ENCODE results near the gene NDUFV2.
A peak's percentile ranks its signal among the peaks of the same experiment; 100 is the strongest.

NDUFV2 gene

GRCh38 chr18:9117980-9118841, 15.7 kb downstream of the NDUFV2 start:
- DNase-seq (ENCODE audit: low read depth in 1 of 2, low spot score in 1 of 2), result no peak

GRCh38 chr18:9120796-9121195, 18.3 kb downstream of the NDUFV2 start:
- DNase-seq (ENCODE audit: low read depth in 1 of 2, low spot score in 1 of 2), result no peak

- no peak for DNase-seq (ENCODE audit: low read depth in 1 of 2, low spot score in 1 of 2)
These were observed 21.0 kb downstream of the NDUFV2 start for GRCh38 chr18:9123520-9123919.

DNA sequence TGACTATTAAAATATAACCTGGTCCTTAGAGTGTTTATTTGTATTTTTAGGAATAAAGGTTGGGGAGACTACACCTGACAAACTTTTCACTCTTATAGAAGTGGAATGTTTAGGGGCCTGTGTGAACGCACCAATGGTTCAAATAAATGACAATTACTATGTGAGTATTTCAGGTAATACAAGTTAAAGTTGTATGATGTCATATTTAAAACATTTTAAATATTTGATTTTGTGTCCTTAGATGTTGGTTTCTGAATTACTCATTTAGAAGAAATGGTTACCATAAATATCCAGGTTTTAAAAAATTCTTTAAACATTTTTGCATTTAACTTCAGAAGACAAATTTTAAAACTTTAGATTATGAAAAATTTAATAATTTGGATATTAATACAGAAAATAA, 22.3 kb downstream of the NDUFV2 start:
- no peak for DNase-seq (ENCODE audit: low read depth in 1 of 2, low spot score in 1 of 2)

GRCh38 chr18:9126337-9126736, 23.8 kb downstream of the NDUFV2 start:
- DNase-seq (ENCODE audit: low read depth in 1 of 2, low spot score in 1 of 2), result no peak

- DNase-seq (ENCODE audit: low read depth in 1 of 2, low spot score in 1 of 2), result no peak
These were observed 27.7 kb downstream of the NDUFV2 start for GRCh38 chr18:9130195-9130594.

DNA sequence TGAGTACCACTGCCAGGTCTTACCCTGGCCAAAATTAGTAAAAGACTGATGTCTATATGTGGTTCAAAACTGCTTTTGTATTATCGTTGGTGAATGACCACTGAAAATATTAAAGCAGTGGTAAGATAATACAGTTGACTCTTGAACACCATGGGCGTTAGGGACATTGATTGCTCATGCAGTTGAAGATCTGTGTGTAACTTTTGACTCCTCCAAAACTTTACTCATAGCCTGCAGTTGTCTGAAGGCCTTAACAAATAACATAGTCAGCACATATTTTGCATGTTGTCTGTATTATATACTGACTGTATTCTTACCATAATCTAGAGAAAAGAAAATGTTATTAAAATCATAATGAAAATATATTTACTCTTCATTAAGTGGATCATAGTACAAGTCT, 28.3 kb downstream of the NDUFV2 start:
- DNase-seq (ENCODE audit: low read depth in 1 of 2, low spot score in 1 of 2), result no peak

- no peak for DNase-seq (ENCODE audit: low read depth in 1 of 2, low spot score in 1 of 2)
These were observed 30.1 kb downstream of the NDUFV2 start for GRCh38 chr18:9132628-9133027.

- DNase-seq (ENCODE audit: low read depth in 1 of 2, low spot score in 1 of 2), result no peak
These were observed 30.7 kb downstream of the NDUFV2 start for GRCh38 chr18:9133225-9133624.

GRCh38 chr18:9135081-9135911, 32.8 kb downstream of the NDUFV2 start:
- no peak for DNase-seq (ENCODE audit: low read depth in 1 of 2, low spot score in 1 of 2)

DNA sequence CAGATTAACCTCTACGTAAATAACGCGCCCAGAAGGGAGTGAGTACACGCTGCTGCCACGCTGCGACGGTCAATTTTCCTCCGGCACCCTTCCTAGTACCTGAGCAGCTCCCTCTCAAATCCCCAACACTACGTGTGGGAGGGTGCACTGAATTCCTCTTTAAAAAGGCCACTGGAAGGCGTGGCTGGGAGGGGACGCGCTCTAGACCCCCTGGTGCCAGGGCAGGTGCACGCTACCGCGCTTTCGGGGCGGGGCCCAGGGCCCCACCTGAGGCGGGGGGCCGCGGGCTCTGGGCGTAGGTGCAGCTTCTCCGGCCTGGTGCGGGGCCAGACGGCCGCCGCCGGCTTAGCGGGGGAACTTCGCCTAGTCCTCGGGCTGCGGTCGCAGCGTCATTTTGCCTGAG, 33.4 kb downstream of the NDUFV2 start:
- DNase-seq (ENCODE audit: low read depth in 1 of 2, low spot score in 1 of 2), result peak; percentile 34 to 43

GRCh38 chr18:9136315-9137155, 34.0 kb downstream of the NDUFV2 start, which contains the start of gene ANKRD12:
TSS of gene ANKRD12 (plus strand) at chr18:9136781. CDS start at chr18:9182433, 45,652 bp downstream.
- peak; percentile 94 for DNase-seq (ENCODE audit: low read depth in 1 of 2, low spot score in 1 of 2)

DNA sequence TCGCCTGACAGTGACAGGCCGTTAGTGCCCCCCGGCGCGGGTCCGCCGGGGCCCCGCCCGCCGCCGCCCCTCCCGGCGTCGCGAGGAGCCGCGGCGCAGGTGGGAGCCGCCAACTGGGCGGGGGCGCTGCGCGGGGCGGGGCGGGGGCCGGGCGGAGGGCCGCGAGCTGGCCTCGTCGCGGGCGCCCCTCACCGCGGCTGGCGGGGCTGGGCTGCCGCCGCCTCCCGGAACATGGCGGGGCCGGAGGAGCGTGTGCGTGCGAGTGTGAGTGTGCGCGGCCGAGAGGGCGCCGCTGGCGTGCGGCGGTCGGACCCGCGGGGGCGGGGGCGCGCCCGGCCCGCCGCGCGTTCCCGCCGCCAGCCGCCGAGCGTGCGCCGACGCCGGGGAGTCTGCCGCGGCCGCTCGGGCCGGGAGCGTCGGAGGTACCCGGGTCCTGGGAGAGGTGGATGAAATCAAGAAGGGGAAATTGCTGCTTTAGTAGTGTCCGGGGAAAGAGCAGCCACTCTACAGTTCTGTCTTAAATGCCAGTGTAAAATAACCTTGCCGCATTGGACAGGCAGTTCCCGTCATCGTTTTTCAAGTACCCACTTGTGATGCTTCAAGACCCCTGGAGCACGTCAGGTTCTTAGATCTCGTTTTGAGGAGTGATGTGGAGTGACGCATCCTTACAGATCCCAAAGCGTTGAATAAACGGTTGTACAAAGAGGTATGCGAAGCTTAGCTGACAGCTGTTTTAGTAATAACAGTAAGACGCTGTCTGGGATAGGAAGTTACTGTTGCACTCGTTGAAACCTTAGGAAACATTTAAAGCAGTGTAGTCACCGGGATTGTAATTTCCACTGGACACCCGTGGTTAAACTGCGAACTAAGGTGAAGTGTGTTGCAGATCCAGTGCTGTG, 34.9 kb downstream of the NDUFV2 start:
- DNase-seq (ENCODE audit: low read depth in 1 of 2, low spot score in 1 of 2), result peak; percentile 39 to 45

DNA sequence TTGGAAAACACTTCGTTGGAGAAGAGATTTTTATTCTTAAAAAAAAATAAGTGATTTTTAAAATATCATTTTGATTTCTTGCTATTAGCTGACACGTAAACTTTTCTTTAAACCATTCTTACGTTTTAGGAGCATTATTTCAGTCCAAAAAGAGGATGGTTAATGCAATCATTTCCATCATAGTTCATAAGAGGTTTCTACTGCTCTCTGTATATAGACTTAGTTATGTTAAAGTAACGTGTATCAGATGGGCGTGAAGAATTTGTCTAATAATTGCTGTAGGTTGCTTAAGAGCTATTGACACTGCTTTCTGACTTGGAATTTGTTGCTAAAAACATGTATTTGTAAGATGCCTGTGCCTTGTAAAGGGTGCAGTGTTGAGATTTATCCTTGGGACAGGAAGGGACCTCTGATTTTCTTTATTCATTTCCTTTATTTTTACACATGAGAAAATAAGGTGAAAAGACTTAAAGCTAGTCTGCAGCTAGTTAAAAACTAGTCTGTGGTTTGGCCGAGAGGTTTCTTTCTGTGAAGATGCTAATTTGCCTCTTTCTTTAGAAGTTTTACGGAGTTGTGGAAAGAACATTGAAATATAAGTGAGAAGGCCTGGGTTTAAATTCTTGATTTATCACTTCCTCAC, 37.0 kb downstream of the NDUFV2 start:
- DNase-seq (ENCODE audit: low read depth in 1 of 2, low spot score in 1 of 2), result no peak

DNA sequence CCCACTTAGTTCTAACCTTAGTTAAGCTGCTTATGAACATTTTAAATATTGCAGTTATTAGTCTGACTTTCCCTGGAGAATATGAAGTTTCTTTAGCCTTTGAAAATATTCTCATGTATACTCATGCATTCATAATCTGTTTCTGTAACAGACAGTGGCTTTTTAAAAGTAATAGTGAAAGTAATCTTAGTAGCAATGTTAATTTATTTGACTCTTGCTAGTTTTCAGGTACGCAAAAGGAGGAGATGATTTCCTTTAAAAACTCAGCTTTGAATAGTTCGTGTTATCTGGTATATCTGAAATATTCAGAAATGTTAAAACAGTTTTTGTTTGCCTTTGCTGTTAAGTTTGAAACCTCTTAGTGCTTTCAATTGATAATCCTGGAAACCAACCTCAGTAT, 37.9 kb downstream of the NDUFV2 start:
- no peak for DNase-seq (ENCODE audit: low read depth in 1 of 2, low spot score in 1 of 2)

GRCh38 chr18:9140984-9141383, 38.5 kb downstream of the NDUFV2 start:
- no peak for DNase-seq (ENCODE audit: low read depth in 1 of 2, low spot score in 1 of 2)

DNA sequence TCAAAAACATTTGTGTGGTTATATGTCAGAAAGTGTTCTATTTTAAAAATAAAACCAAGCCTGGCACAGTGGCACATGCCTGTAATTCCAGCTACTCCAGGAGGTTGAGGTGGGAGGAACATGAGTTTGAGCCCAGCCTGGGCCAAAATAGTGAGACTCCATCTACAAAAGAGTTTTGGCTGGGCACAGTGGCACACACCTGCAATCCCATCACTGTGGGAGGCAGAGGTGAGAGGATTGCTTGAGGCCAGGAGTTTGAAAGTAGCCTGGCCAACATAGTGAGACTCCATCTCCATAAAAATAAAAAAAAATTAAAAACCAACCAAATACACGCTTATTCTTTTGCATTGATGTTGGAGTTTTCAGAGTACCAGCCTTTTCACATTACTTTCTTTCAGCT, 43.7 kb downstream of the NDUFV2 start:
- no peak for DNase-seq (ENCODE audit: low read depth in 1 of 2, low spot score in 1 of 2)

- DNase-seq (ENCODE audit: low read depth in 1 of 2, low spot score in 1 of 2), result peak in 1 of 2 donors; percentile 40
These were observed 45.1 kb downstream of the NDUFV2 start for GRCh38 chr18:9147440-9148202.

DNA sequence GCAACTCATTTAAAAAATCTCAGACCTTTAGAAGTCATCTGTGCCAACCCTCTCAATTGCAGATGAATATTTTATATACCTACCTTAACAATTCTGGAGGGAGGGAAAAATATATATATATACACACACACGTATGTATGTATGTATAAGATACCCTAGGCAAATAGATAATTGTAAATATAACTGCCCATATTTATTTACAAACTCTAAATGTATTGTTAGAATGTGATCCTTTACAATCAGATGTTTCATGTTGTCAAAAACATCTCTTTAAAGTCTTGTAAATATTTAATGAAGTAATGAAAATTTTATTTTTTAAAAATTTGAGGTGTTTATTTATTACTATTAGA, 45.7 kb downstream of the NDUFV2 start:
- no peak for DNase-seq (ENCODE audit: low read depth in 1 of 2, low spot score in 1 of 2)

Data from activated CD4-positive, alpha-beta T cell treated with anti-CD3 and anti-CD28 coated beads, Interleukin-2, amount 50 U/mL, for 24 hours (primary cell).